GM19099 (cell line): ENCODE data around the gene FCER2.

Source experiments
- POLR2A ChIP-seq: IDR thresholded peaks from 3 replicates; pipeline ENCODE4 v1.6.1; 2011; ENCODE audit warnings: low read depth; ENCODE audit not compliant: insufficient read length; ENCODE audit errors: extremely low read depth

Gene FCER2

GRCh38 chr19:7676376-7676775 lies 25.6 kb downstream of the FCER2 start:
- TF ChIP-seq POLR2A, result no peak

- TF ChIP-seq POLR2A, result no peak
These were observed 27.6 kb downstream of the FCER2 start for GRCh38 chr19:7674010-7675005.

- no peak for TF ChIP-seq POLR2A
These were observed 29.4 kb downstream of the FCER2 start for GRCh38 chr19:7672522-7672921.

- TF ChIP-seq POLR2A, result no peak
These were observed 31.1 kb downstream of the FCER2 start for GRCh38 chr19:7670790-7671189.

GRCh38 chr19:7670150-7670783 lies 31.7 kb downstream of the FCER2 start:
- TF ChIP-seq POLR2A, result no peak

- TF ChIP-seq POLR2A, result no peak
These were observed 32.3 kb downstream of the FCER2 start for GRCh38 chr19:7669641-7670040.

- TF ChIP-seq POLR2A, result no peak
These were observed 33.1 kb downstream of the FCER2 start, which contains the start of gene RETN for GRCh38 chr19:7668842-7669241. Gene RETN (plus strand): TSS chr19:7669049. CDS start chr19:7669327, 278 bp downstream.

GRCh38 chr19:7665076-7665475 lies 36.9 kb downstream of the FCER2 start:
- no peak for TF ChIP-seq POLR2A

- TF ChIP-seq POLR2A, result no peak
These were observed 38.2 kb downstream of the FCER2 start for GRCh38 chr19:7663706-7664105.

- TF ChIP-seq POLR2A, result no peak
These were observed 39.3 kb downstream of the FCER2 start for GRCh38 chr19:7662657-7663056.

- TF ChIP-seq POLR2A, result no peak
These were observed 40.0 kb downstream of the FCER2 start for GRCh38 chr19:7661744-7662538.

- peak; percentile 32 for TF ChIP-seq POLR2A
These were observed 43.7 kb downstream of the FCER2 start for GRCh38 chr19:7658219-7658686.

- TF ChIP-seq POLR2A, result no peak
These were observed 44.7 kb downstream of the FCER2 start for GRCh38 chr19:7657131-7657751.

GRCh38 chr19:7655581-7655980 lies 46.4 kb downstream of the FCER2 start:
- TF ChIP-seq POLR2A, result no peak
